HCT116 (cell line): ENCODE data around the gene COBL. TPM values are rescaled to one million over a fixed set of nuclear protein-coding genes. Genes with fewer than 3 reads are reported as not detected.
A peak's percentile ranks its signal among the peaks of the same experiment; 100 is the strongest.

ENCODE experiments used
- ATAC-seq: fragments of 200-7000 bp; cut with Tn5 transposase; 2 replicates; pipeline ENCODE4 v1.9.1; 2020; ENCODE audit warnings: mild to moderate bottlenecking, moderate library complexity
- BruUV-seq: library from RNA; stranded (reverse); fragments of 400-500 nt; replicated peaks from 2 replicates; lab custom pipeline; 2021; lab: Mats Ljungman, UMichigan
- CTCF ChIA-PET: fragments of 300-600 bp; sonication (Branson Sonifier 250); formaldehyde crosslinking; loops from one replicate; lab custom pipeline; 2021; ENCODE audit warnings: antibody characterized with exemption; lab: Charles Lee
- POLR2A ChIA-PET: fragments of 300-600, 350-600 bp; sonication (Branson Sonifier 250); formaldehyde crosslinking; loops from one replicate; lab custom pipeline; 2021; ENCODE audit warnings: antibody characterized with exemption; lab: Charles Lee
- RAD21 ChIA-PET, 2 experiments: fragments of 300-600 bp; sonication (Branson Sonifier 250); formaldehyde crosslinking; loops; one replicate each; lab custom pipeline; 2023; ENCODE audit warnings: low total read pairs in 2 of 2; ENCODE audit not compliant: uncharacterized antibody in 2 of 2, unreplicated experiment in 2 of 2, low non-redundant PET in 1 of 2; lab: Charles Lee
- DNase-seq: peaks from one replicate; pipeline ENCODE4 v3.0.0-alpha.2; 2010; ENCODE audit warnings: low read depth, low spot score
- H2AFZ ChIP-seq: fragments of 200-600 bp; shearing (Covaris generic), sonication (generic); 2 replicates; pipeline ENCODE4 v1.6.1; 2017; ENCODE audit warnings: low read depth, mixed run types, mixed read lengths, antibody characterized with exemption, low read length; ENCODE audit not compliant: poor library complexity, severe bottlenecking
- H3K27ac ChIP-seq: 2 replicates; pipeline ENCODE4 v1.5.1; 2012; ENCODE audit warnings: low read depth, low read length
- H3K27me3 ChIP-seq: fragments of 200-600 bp; sonication (generic); 2 replicates; pipeline ENCODE4 v1.6.1; 2016; ENCODE audit warnings: mixed run types, low read length, mixed read lengths; ENCODE audit not compliant: insufficient read depth
- H3K36me3 ChIP-seq, 2 experiments: fragments of 200-500 bp in 1 of 2; fragments of 200-600 bp in 1 of 2; sonication (Bioruptor generic) in 1 of 2; sonication (generic) in 1 of 2; 2 replicates each; pipeline versions ENCODE4 v1.5.1 to v1.6.1; 2014 to 2016; ENCODE audit warnings: low read length in 2 of 2, inconsistent platforms in 1 of 2, mixed read lengths in 1 of 2, mixed run types in 1 of 2; ENCODE audit not compliant: insufficient read depth in 2 of 2, control insufficient read depth in 1 of 2
- H3K4me1 ChIP-seq, 2 experiments: fragments of 200-600 bp in 1 of 2; sonication (generic) in 1 of 2; 2 replicates each; pipeline versions ENCODE4 v1.5.1 to v1.6.1; 2012 to 2017; ENCODE audit warnings: low read length in 2 of 2, inconsistent platforms in 1 of 2, mild to moderate bottlenecking in 1 of 2, mixed read lengths in 1 of 2, mixed run types in 1 of 2, moderate library complexity in 1 of 2; ENCODE audit not compliant: insufficient read depth in 2 of 2, control insufficient read depth in 1 of 2
- H3K4me2 ChIP-seq: fragments of 200-600 bp; sonication (generic); 2 replicates; pipeline ENCODE4 v1.6.1; 2017; ENCODE audit warnings: mixed run types, low read length, mixed read lengths
- H3K4me3 ChIP-seq, 2 experiments: fragments of 200-600 bp in 1 of 2; sonication (generic) in 1 of 2; replicated peaks in 1 of 2; 2 replicates each; pipeline ENCODE4 v1.5.1; 2011 to 2016; ENCODE audit warnings: low read length in 2 of 2, control low read depth in 1 of 2, low read depth in 1 of 2, mild to moderate bottlenecking in 1 of 2, mixed read lengths in 1 of 2, mixed run types in 1 of 2
- H3K79me2 ChIP-seq: fragments of 200-600 bp; sonication (generic); 2 replicates; pipeline ENCODE4 v1.6.1; 2017; ENCODE audit warnings: mild to moderate bottlenecking, mixed run types, low read length, moderate library complexity, mixed read lengths; ENCODE audit not compliant: insufficient read depth
- H3K9ac ChIP-seq: fragments of 200-600 bp; sonication (generic); 2 replicates; pipeline ENCODE4 v1.6.1; 2016; ENCODE audit warnings: low read length, mixed read lengths
- H3K9me2 ChIP-seq: fragments of 200-600 bp; sonication (generic), shearing (Covaris generic); 2 replicates; pipeline ENCODE4 v1.6.1; 2017; ENCODE audit warnings: mixed run types, mild to moderate bottlenecking, moderate library complexity; ENCODE audit not compliant: insufficient read depth
- H3K9me3 ChIP-seq, 2 experiments: fragments of 200-500 bp in 1 of 2; fragments of 200-600 bp in 1 of 2; sonication (Bioruptor generic) in 1 of 2; sonication (generic) in 1 of 2; 2 replicates each; pipeline ENCODE4 v1.6.1; 2014 to 2017; ENCODE audit warnings: low read length in 2 of 2, mixed read lengths in 2 of 2, inconsistent platforms in 1 of 2, low read depth in 1 of 2, mild to moderate bottlenecking in 1 of 2, mixed run types in 1 of 2, moderate library complexity in 1 of 2; ENCODE audit not compliant: control insufficient read depth in 1 of 2, insufficient read depth in 1 of 2
- H4K20me1 ChIP-seq: fragments of 200-600 bp; sonication (generic), shearing (Covaris generic); 2 replicates; pipeline ENCODE4 v1.6.1; 2017; ENCODE audit warnings: mixed run types, mild to moderate bottlenecking, moderate library complexity; ENCODE audit not compliant: insufficient read depth
- CBX3 ChIP-seq: IDR thresholded peaks from 2 replicates; pipeline ENCODE4 v1.6.1; 2012; ENCODE audit warnings: low read depth
- CEBPB ChIP-seq: IDR thresholded peaks from 2 replicates; pipeline ENCODE4 v1.6.1; 2012; ENCODE audit warnings: low read depth
- FOSL1 ChIP-seq: IDR thresholded peaks from 2 replicates; pipeline ENCODE4 v1.6.1; 2012; ENCODE audit warnings: low read depth
- JUND ChIP-seq: IDR thresholded peaks from 2 replicates; pipeline ENCODE4 v1.6.1; 2012
- POLR2A ChIP-seq: IDR thresholded peaks from 2 replicates; pipeline ENCODE4 v1.7.0; 2011; ENCODE audit warnings: borderline replicate concordance; ENCODE audit not compliant: insufficient read depth, insufficient read length; ENCODE audit errors: extremely low read depth
- POLR2AphosphoS5 ChIP-seq: IDR thresholded peaks from 2 replicates; pipeline ENCODE4 v1.6.1; 2011; ENCODE audit warnings: mild to moderate bottlenecking, low read depth, low read length, moderate library complexity
- SP1 ChIP-seq: IDR thresholded peaks from 2 replicates; pipeline ENCODE4 v1.6.1; 2012; ENCODE audit warnings: low read depth
- SRF ChIP-seq: IDR thresholded peaks from 2 replicates; pipeline ENCODE4 v1.6.1; 2012; ENCODE audit warnings: low read depth
- intact Hi-C: fragments of 100-400 bp; cut with micrococcal nuclease; formaldehyde crosslinking; loops from 2 replicates; pipeline ENCODE4 v1.10.0; 2022
- total RNA-seq: library from RNA; stranded (reverse); gene quantifications from one replicate; pipeline ENCODE4 v1.2.1, GENCODE V29; 2021; ENCODE audit not compliant: unreplicated experiment
- TF ChIP-seq, protein P1 (sequence below): IDR thresholded peaks from 2 replicates; pipeline ENCODE4 v1.6.1; 2012; ENCODE audit warnings: low read depth
- TF ChIP-seq, protein P2 (sequence below): IDR thresholded peaks from 2 replicates; pipeline ENCODE4 v1.6.1; 2012
- TF ChIP-seq, protein P3 (sequence below): IDR thresholded peaks from 2 replicates; pipeline ENCODE4 v1.6.1; 2012

Gene COBL
- total RNA-seq, 1 experiment from 2014 or later: 19.3 TPM

DNA sequence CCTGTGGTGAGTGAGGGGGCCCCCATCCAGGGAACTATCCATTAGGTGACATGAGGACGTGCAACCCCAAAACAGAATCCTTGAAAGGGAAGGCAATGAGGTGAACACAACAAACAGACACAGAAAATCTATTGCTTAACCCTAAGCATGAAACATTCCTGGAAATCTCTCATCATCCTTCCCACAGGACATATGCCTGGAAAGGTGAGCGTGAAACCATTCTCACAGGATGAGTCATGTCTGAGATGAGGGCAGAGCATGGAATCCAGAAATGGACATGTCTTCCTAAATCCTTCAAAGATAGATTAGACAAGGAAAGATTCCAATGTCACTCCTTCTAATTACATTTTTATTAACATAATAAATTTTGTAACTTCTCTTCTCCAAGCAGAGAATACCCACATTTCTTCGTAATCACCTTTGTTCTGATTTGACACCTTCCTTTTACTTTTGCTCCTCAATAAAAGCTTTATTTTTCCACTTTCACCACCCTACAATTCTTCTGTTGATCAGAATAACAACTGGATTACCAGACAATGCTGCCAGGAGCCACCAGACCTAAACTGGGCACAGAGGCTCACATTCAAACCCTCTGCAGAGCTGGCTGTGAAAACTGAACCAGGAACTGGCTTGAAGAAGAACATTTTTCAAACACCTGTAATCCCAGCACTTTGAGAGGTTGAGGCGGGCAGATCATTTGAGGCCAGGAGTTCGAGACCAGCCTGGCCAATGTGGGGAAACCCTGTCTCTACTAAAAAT lies 67.2 kb downstream of the COBL start:
- Histone ChIP-seq H3K9me2 (no peaks in the 10 kb centered on the region), H3K9ac (no peak overlapping the region), H3K4me3 (no peak overlapping the region; a peak in 1 of 4 replicates), H3K36me3 (no peaks in the 10 kb centered on the region), H3K27ac (no peak overlapping the region), H2AFZ (no peak overlapping the region), H3K4me1 (peaks cover 19 to 32% of the 10 kb centered on the region in 2 experiments), H3K27me3 (no peaks in the 10 kb centered on the region), H4K20me1 (no peaks in the 10 kb centered on the region), H3K79me2 (no peaks in the 10 kb centered on the region), H3K4me2 (peak overlapping the region; percentile 49), H3K9me3 (no peaks in the 10 kb centered on the region)
- BruUV-seq: no TSS peak
- ATAC-seq (peak; percentile 83), DNase-seq (peak; percentile 63)
- POLR2A ChIA-PET: no interaction called here
- TF ChIP-seq, protein P1, sequence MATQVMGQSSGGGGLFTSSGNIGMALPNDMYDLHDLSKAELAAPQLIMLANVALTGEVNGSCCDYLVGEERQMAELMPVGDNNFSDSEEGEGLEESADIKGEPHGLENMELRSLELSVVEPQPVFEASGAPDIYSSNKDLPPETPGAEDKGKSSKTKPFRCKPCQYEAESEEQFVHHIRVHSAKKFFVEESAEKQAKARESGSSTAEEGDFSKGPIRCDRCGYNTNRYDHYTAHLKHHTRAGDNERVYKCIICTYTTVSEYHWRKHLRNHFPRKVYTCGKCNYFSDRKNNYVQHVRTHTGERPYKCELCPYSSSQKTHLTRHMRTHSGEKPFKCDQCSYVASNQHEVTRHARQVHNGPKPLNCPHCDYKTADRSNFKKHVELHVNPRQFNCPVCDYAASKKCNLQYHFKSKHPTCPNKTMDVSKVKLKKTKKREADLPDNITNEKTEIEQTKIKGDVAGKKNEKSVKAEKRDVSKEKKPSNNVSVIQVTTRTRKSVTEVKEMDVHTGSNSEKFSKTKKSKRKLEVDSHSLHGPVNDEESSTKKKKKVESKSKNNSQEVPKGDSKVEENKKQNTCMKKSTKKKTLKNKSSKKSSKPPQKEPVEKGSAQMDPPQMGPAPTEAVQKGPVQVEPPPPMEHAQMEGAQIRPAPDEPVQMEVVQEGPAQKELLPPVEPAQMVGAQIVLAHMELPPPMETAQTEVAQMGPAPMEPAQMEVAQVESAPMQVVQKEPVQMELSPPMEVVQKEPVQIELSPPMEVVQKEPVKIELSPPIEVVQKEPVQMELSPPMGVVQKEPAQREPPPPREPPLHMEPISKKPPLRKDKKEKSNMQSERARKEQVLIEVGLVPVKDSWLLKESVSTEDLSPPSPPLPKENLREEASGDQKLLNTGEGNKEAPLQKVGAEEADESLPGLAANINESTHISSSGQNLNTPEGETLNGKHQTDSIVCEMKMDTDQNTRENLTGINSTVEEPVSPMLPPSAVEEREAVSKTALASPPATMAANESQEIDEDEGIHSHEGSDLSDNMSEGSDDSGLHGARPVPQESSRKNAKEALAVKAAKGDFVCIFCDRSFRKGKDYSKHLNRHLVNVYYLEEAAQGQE: no peak
- TF ChIP-seq, protein P2, sequence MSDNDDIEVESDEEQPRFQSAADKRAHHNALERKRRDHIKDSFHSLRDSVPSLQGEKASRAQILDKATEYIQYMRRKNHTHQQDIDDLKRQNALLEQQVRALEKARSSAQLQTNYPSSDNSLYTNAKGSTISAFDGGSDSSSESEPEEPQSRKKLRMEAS: 0 out of 2 replicates have a peak, but pooled peaks have one; percentile 24
- TF ChIP-seq CBX3 (no peak; the same call in 1 of the 2 replicates), POLR2A (no peak), FOSL1 (peak; percentile 82), SP1 (peak; percentile 60), POLR2AphosphoS5 (no peak), SRF (peak; percentile 73; the same call in 1 of the 2 replicates), JUND (peak; percentile 74), CEBPB (peak; percentile 90)
- TF ChIP-seq, protein P3, sequence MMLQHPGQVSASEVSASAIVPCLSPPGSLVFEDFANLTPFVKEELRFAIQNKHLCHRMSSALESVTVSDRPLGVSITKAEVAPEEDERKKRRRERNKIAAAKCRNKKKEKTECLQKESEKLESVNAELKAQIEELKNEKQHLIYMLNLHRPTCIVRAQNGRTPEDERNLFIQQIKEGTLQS: peak; percentile 22; the same call in 1 of the 2 replicates
- RAD21 ChIA-PET: no interaction called here
- CTCF ChIA-PET: interaction anchor here (1.2 kb wide), 1 partner anchor 86 kb away, joined by 3 read pairs; no protein-coding TSS in a partner anchor
- intact Hi-C loops: no loop called here
